ENCODE results near the gene NFIA. TPM values are rescaled to one million over a fixed set of nuclear protein-coding genes. Genes with fewer than 3 reads are reported as not detected.

Gene NFIA
- total and polyA plus RNA-seq, 9 of the 15 experiments (the other 6 are each of a cell fraction or from before 2014, with no cell fraction given): 5.3 to 24.9 (median 9.8) TPM

DNA sequence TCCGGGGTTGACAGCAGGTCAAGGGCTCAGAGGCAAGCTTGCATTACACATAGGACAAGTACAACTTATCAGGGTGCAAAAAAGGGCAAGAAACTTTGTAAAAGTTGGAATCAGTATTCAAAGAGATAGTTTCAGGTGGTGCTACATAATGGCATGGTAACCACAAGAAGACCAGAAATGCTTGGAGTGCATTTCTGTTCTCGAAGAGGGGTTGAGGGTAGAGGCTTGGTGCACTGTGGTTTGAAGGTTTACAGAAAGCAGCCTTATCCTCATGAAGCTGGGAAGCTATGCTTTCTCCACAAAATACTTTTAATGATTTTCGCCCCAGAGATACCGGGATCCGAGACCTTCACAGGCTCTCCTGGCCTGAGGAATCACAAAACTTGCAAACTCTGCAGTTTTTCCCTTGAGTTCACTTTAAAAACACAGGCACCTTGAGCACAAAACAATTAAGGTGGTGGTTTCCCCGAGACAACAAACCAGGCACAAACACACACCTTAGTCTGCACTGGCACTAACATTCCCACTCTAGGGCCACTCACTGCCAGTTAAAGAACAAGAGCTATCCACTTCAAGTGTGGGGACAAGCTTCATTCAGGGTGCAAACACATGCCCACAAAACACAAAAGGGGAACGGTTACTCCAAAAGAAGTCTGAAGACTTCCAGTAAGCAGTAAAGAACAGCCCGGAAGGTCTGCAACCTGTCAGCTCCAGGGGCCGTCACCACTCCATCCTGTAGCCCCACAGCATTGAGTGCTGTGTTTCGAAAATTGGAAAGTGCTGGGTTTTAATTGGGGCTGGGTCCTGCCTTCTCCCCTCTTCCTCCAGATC, 29.8 kb upstream of the NFIA start (continued):
- TF ChIP-seq, protein P1, sequence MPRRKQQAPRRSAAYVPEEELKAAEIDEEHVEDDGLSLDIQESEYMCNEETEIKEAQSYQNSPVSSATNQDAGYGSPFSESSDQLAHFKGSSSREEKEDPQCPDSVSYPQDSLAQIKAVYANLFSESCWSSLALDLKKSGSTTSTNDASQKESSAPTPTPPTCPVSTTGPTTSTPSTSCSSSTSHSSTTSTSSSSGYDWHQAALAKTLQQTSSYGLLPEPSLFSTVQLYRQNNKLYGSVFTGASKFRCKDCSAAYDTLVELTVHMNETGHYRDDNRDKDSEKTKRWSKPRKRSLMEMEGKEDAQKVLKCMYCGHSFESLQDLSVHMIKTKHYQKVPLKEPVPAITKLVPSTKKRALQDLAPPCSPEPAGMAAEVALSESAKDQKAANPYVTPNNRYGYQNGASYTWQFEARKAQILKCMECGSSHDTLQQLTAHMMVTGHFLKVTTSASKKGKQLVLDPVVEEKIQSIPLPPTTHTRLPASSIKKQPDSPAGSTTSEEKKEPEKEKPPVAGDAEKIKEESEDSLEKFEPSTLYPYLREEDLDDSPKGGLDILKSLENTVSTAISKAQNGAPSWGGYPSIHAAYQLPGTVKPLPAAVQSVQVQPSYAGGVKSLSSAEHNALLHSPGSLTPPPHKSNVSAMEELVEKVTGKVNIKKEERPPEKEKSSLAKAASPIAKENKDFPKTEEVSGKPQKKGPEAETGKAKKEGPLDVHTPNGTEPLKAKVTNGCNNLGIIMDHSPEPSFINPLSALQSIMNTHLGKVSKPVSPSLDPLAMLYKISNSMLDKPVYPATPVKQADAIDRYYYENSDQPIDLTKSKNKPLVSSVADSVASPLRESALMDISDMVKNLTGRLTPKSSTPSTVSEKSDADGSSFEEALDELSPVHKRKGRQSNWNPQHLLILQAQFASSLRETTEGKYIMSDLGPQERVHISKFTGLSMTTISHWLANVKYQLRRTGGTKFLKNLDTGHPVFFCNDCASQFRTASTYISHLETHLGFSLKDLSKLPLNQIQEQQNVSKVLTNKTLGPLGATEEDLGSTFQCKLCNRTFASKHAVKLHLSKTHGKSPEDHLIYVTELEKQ (CRISPR knock-in tag; IDR thresholded peaks at IDR 0.05): no peak
- TF ChIP-seq, protein P2, sequence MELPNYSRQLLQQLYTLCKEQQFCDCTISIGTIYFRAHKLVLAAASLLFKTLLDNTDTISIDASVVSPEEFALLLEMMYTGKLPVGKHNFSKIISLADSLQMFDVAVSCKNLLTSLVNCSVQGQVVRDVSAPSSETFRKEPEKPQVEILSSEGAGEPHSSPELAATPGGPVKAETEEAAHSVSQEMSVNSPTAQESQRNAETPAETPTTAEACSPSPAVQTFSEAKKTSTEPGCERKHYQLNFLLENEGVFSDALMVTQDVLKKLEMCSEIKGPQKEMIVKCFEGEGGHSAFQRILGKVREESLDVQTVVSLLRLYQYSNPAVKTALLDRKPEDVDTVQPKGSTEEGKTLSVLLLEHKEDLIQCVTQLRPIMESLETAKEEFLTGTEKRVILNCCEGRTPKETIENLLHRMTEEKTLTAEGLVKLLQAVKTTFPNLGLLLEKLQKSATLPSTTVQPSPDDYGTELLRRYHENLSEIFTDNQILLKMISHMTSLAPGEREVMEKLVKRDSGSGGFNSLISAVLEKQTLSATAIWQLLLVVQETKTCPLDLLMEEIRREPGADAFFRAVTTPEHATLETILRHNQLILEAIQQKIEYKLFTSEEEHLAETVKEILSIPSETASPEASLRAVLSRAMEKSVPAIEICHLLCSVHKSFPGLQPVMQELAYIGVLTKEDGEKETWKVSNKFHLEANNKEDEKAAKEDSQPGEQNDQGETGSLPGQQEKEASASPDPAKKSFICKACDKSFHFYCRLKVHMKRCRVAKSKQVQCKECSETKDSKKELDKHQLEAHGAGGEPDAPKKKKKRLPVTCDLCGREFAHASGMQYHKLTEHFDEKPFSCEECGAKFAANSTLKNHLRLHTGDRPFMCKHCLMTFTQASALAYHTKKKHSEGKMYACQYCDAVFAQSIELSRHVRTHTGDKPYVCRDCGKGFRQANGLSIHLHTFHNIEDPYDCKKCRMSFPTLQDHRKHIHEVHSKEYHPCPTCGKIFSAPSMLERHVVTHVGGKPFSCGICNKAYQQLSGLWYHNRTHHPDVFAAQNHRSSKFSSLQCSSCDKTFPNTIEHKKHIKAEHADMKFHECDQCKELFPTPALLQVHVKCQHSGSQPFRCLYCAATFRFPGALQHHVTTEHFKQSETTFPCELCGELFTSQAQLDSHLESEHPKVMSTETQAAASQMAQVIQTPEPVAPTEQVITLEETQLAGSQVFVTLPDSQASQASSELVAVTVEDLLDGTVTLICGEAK (IDR thresholded peaks at IDR 0.05): no peak
- TF ChIP-seq, protein P2 (CRISPR knock-in tag; IDR thresholded peaks at IDR 0.05): no peak
- TF ChIP-seq ZKSCAN8 (CRISPR knock-in tag; IDR thresholded peaks at IDR 0.05): 0 out of 2 replicates have a peak, but pooled peaks have one; percentile 39
- peak; percentile 80 for TF ChIP-seq MAFF (IDR thresholded peaks at IDR 0.05; ENCODE audit: low read length)
- no peak for TF ChIP-seq NFYB (IDR thresholded peaks at IDR 0.05; ENCODE audit: extremely low read depth, insufficient read length)
- peak; percentile 76 for TF ChIP-seq MAFK (IDR thresholded peaks at IDR 0.05; ENCODE audit: low read length)
- TF ChIP-seq GATAD2A (IDR thresholded peaks at IDR 0.05): no peak
- TF ChIP-seq, protein P3, sequence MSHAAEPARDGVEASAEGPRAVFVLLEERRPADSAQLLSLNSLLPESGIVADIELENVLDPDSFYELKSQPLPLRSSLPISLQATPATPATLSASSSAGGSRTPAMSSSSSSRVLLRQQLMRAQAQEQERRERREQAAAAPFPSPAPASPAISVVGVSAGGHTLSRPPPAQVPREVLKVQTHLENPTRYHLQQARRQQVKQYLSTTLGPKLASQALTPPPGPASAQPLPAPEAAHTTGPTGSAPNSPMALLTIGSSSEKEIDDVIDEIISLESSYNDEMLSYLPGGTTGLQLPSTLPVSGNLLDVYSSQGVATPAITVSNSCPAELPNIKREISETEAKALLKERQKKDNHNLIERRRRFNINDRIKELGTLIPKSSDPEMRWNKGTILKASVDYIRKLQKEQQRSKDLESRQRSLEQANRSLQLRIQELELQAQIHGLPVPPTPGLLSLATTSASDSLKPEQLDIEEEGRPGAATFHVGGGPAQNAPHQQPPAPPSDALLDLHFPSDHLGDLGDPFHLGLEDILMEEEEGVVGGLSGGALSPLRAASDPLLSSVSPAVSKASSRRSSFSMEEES (CRISPR knock-in tag; IDR thresholded peaks at IDR 0.05): no peak
- TF ChIP-seq ZNF143 (CRISPR knock-in tag; IDR thresholded peaks at IDR 0.05): no peak
- no peak for TF ChIP-seq GABPA (tag; conservative IDR thresholded peaks at IDR 0.05; ENCODE audit: low read depth)
- no peak for TF ChIP-seq IRF2 (CRISPR knock-in tag; IDR thresholded peaks at IDR 0.05)
- TF ChIP-seq TGIF2 (CRISPR knock-in tag; IDR thresholded peaks at IDR 0.05): no peak
